ENCODE measurements around the gene IER2.

The IER2 gene

DNA sequence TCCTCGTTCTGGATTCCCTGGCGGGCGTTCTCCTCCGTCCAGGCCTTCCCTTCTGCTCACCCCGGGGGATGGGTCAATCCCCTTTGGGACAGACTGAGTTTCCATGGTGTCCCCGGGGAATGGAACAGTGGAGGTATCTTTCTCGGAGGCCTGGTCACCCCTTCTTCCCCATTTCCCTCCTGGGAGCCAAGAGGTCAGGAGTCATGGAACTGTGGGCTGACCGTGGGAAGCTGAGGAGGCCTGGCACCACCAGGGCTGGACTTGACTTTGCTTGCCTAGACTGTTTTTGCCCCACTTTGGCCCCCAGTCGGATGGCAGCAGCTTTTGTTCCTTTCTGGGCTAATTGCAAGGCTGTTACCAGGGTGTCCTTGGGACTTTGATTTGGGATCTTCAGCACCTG, 30.2 kb upstream of the IER2 start:
- H3K4me3 ChIP-seq (ENCODE audit: low read length), result no peak overlapping the region
- DNase-seq (ENCODE audit: low read depth), result no peak
- no peak for TF ChIP-seq CTCF (IDR thresholded peaks at IDR 0.05; ENCODE audit: insufficient read depth, low read depth, low read length, missing control alignments)

DNA sequence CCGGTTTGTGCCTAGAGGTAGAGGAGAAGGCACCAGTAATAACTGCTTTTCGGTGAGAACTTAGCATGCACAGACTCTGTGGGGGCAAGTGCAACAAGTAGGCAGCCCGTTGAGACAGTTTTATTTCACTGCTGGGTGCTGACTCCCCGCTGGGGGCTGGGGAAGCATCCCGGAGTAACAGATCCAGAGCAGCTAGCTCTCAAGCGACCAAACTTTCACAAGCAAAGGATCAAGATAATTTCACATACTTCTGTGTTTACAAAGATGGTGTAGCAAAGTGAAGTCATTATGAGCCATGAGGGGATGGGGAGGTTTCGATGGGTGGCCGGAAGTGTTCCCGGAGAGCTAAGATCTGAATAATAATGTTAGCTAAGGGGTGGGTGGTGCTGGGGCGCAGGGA, 29.4 kb upstream of the IER2 start:
- peak; percentile 53 for DNase-seq (ENCODE audit: low read depth)
- no peak for TF ChIP-seq CTCF (IDR thresholded peaks at IDR 0.05; ENCODE audit: insufficient read depth, low read depth, low read length, missing control alignments)
- no peak overlapping the region for H3K4me3 ChIP-seq (ENCODE audit: low read length)

GRCh38 chr19:13121551-13122274, 28.5 kb upstream of the IER2 start:
- no peak for DNase-seq (ENCODE audit: low read depth)
- no peak for TF ChIP-seq CTCF (IDR thresholded peaks at IDR 0.05; ENCODE audit: insufficient read depth, low read depth, low read length, missing control alignments)
- no peak overlapping the region for H3K4me3 ChIP-seq (ENCODE audit: low read length)

GRCh38 chr19:13122275-13122878, 27.8 kb upstream of the IER2 start:
- DNase-seq (ENCODE audit: low read depth), result no peak
- no peak for TF ChIP-seq CTCF (IDR thresholded peaks at IDR 0.05; ENCODE audit: insufficient read depth, low read depth, low read length, missing control alignments)
- H3K4me3 ChIP-seq (ENCODE audit: low read length), result no peak overlapping the region

- DNase-seq (ENCODE audit: low read depth), result no peak
- no peak overlapping the region for H3K4me3 ChIP-seq (ENCODE audit: low read length)
- no peak for TF ChIP-seq CTCF (IDR thresholded peaks at IDR 0.05; ENCODE audit: insufficient read depth, low read depth, low read length, missing control alignments)
Measured at GRCh38 chr19:13122980-13123957, 26.9 kb upstream of the IER2 start.

- TF ChIP-seq CTCF (IDR thresholded peaks at IDR 0.05; ENCODE audit: insufficient read depth, low read depth, low read length, missing control alignments), result no peak
- no peak overlapping the region for H3K4me3 ChIP-seq (ENCODE audit: low read length)
- DNase-seq (ENCODE audit: low read depth), result no peak
Measured at GRCh38 chr19:13127051-13127450, 23.2 kb upstream of the IER2 start.

All from epithelial cell of esophagus (primary cell).